HAP-1 (cell line): ENCODE results near the gene PTPRD.
"Not testable (repeated sequence)": the region's sequence is repeated elsewhere in the genome, so short reads cannot be mapped to it uniquely, and the experiment has no call there.

Experiments
- DNase-seq, 2 experiments: peaks; one replicate each; pipeline ENCODE4 v3.0.0-alpha.2; 2016 to 2020; ENCODE audit warnings: low spot score in 2 of 2
- H3K27me3 ChIP-seq: fragments of 250-450 bp; sonication (Bioruptor Pico); 2 replicates; pipeline ENCODE4 v1.5.1; 2020; ENCODE audit warnings: low read depth, mild to moderate bottlenecking, moderate library complexity
- H3K36me3 ChIP-seq: fragments of 250-450 bp; sonication (Bioruptor Pico); replicated peaks from 2 replicates; pipeline ENCODE4 v1.5.1; 2020; ENCODE audit warnings: mild to moderate bottlenecking
- H3K4me1 ChIP-seq: fragments of 250-450 bp; sonication (Bioruptor Pico); 2 replicates; pipeline ENCODE4 v1.5.1; 2020; ENCODE audit warnings: mild to moderate bottlenecking
- H3K4me3 ChIP-seq: fragments of 250-450 bp; sonication (Bioruptor Pico); 2 replicates; pipeline ENCODE4 v1.5.1; 2020; ENCODE audit warnings: mild to moderate bottlenecking, moderate library complexity
- H3K9me3 ChIP-seq: fragments of 250-450 bp; sonication (Bioruptor Pico); 2 replicates; pipeline ENCODE4 v1.5.1; 2020; ENCODE audit warnings: mild to moderate bottlenecking, moderate library complexity
- in situ Hi-C: fragments of 300-500 bp; cut with MboI; formaldehyde crosslinking; loops from 3 replicates; pipeline ENCODE4 v1.14.3; 2020; ENCODE audit warnings: low sequenced_read_pairs, inconsistent platforms, mixed read lengths

PTPRD gene

GRCh38 chr9:9079473-9079872 lies 1533.3 kb downstream of the PTPRD start:
- no peak overlapping the region for H3K4me3 ChIP-seq
- no peaks in the 10 kb centered on the region; the same call in 1 of the 2 replicates for H3K4me1 ChIP-seq
- no peak for DNase-seq
- H3K36me3 ChIP-seq: no peaks in the 10 kb centered on the region
- in situ Hi-C loops: no loop called here
- no peaks in the 10 kb centered on the region for H3K27me3 ChIP-seq
- no peaks in the 10 kb centered on the region for H3K9me3 ChIP-seq

DNA sequence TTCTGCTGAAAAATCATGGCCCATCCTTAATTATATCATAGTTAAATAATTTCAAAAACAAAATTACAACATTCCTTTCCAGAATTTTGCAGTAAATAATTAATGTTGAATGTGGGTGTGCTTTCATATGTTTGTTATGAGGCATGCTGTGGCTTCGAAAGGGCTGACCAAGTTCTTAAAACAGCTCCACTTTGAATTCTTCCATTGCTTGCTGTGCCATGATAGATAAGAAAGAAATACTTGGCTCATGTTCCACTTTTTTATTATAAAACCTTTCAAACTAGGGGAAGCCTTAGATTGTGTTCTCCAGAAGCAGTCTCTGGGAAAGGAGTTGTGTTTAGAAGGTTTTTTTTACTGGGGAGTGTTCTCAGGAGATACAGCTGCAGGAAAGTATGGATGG lies 1534.5 kb downstream of the PTPRD start:
- Histone ChIP-seq H3K4me1 (no peaks in the 10 kb centered on the region; the same call in 1 of the 2 replicates), H3K36me3 (no peaks in the 10 kb centered on the region), H3K27me3 (no peaks in the 10 kb centered on the region), H3K9me3 (no peaks in the 10 kb centered on the region), H3K4me3 (no peak overlapping the region)
- in situ Hi-C loops: no loop called here
- DNase-seq: no peak

GRCh38 chr9:9061627-9062026 lies 1551.2 kb downstream of the PTPRD start:
- Histone ChIP-seq H3K27me3 (no peaks in the 10 kb centered on the region), H3K4me3 (no peak overlapping the region), H3K9me3 (no peaks in the 10 kb centered on the region), H3K4me1 (no peaks in the 10 kb centered on the region), H3K36me3 (no peaks in the 10 kb centered on the region)
- no peak for DNase-seq
- in situ Hi-C loops: no loop called here

GRCh38 chr9:9054354-9054992 lies 1558.3 kb downstream of the PTPRD start:
- H3K4me3 ChIP-seq: no peak overlapping the region
- no peak for DNase-seq
- H3K36me3 ChIP-seq: no peaks in the 10 kb centered on the region
- H3K27me3 ChIP-seq: no peaks in the 10 kb centered on the region
- in situ Hi-C loops: no loop called here
- H3K4me1 ChIP-seq: no peaks in the 10 kb centered on the region
- no peaks in the 10 kb centered on the region for H3K9me3 ChIP-seq

DNA sequence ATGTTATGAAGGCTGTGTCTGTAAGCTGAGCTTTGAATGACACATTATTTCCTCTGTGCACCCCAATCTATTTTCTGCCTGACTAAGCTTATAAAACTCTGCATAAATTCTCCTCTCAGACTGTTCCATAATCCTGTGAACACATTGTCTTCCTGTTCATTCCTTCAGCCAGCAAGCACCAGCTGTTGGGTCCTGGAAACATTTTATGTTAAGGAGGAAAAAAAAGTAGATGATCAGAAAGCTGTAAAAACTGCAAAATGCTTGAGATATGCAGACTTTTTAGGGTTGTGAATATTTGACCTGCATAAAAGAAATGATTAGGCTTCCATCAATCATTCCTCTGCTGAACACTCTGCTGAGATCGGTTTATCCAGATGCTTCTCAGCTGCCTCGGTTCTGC lies 1567.2 kb downstream of the PTPRD start:
- in situ Hi-C loops: no loop called here
- Histone ChIP-seq H3K36me3 (no peaks in the 10 kb centered on the region), H3K9me3 (no peaks in the 10 kb centered on the region), H3K4me3 (no peak overlapping the region), H3K27me3 (no peaks in the 10 kb centered on the region), H3K4me1 (no peaks in the 10 kb centered on the region)
- DNase-seq: no peak

GRCh38 chr9:9045072-9045471 lies 1567.7 kb downstream of the PTPRD start:
- Histone ChIP-seq H3K4me3 (no peak overlapping the region), H3K4me1 (no peaks in the 10 kb centered on the region), H3K27me3 (no peaks in the 10 kb centered on the region), H3K9me3 (no peaks in the 10 kb centered on the region), H3K36me3 (no peaks in the 10 kb centered on the region)
- in situ Hi-C loops: no loop called here
- no peak for DNase-seq

DNA sequence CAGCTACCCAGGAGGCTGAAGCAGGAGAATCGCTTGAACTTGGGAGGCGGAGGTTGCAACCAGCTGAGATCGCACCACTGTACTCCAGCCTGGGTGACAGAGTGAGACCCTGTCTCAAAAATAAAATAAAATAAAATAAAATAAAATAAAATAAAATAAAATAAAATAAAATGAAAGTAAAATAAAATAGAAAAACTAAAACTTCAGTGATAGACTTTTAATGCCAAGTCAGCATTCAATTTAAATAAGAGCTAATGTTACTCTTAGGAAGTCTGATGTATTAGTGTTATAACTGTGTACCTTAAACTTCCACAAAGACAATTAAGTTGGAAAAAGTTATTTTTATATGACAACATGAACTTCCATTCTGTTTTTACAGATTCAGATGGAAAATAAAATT lies 1569.0 kb downstream of the PTPRD start:
- in situ Hi-C loops, H3K4me1 ChIP-seq, DNase-seq, H3K27me3 ChIP-seq, H3K9me3 ChIP-seq, H3K36me3 ChIP-seq, H3K4me3 ChIP-seq: not testable (repeated sequence)

DNA sequence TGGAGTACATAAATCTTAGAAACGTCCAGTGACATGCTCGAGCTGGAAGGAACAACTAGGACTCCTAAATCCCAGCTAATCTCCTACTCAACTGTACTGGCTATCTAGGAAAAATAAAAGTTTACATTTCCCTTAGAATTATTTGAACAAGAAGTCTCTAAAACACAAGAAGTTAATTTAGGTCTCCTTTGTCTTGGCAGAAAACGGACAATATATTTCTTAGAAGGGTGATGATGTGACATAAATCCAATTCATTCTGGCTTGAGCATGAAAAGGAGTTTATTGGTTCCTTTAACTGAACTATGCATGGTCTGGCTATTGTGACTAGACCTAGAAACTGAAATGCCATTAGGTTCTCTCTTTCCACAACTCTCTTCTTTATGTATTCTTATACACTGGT lies 1571.0 kb downstream of the PTPRD start:
- no peaks in the 10 kb centered on the region for H3K27me3 ChIP-seq
- in situ Hi-C loops: no loop called here
- no peak overlapping the region for H3K4me3 ChIP-seq

DNA sequence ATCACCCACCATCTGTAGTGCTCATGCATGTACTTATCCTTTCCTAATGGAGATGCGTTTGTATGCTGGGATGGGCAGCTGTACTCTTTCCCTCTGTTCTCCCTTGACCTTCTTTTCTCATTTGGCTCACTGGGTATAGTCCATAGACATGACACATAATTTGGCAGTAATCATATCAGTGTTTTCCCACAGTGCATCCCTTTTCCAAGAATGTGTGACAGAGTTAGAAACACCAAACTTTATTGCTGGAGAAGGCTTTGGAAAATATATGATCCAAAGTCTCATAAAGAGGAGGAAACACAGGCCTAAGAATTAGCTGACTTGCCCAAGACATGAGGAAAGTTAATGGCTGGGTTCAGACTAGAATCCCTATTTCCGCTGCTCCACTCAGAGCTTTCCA lies 1579.8 kb downstream of the PTPRD start:
- in situ Hi-C loops: no loop called here
- Histone ChIP-seq H3K27me3 (no peaks in the 10 kb centered on the region), H3K4me3 (no peak overlapping the region), H3K4me1 (no peaks in the 10 kb centered on the region), H3K9me3 (no peaks in the 10 kb centered on the region), H3K36me3 (no peaks in the 10 kb centered on the region)
- no peak for DNase-seq

More for the DNA sequence above, 1571.0 kb downstream of the PTPRD start:
- no peaks in the 10 kb centered on the region for H3K4me1 ChIP-seq
- H3K36me3 ChIP-seq: no peaks in the 10 kb centered on the region
- no peaks in the 10 kb centered on the region for H3K9me3 ChIP-seq
- DNase-seq: no peak

DNA sequence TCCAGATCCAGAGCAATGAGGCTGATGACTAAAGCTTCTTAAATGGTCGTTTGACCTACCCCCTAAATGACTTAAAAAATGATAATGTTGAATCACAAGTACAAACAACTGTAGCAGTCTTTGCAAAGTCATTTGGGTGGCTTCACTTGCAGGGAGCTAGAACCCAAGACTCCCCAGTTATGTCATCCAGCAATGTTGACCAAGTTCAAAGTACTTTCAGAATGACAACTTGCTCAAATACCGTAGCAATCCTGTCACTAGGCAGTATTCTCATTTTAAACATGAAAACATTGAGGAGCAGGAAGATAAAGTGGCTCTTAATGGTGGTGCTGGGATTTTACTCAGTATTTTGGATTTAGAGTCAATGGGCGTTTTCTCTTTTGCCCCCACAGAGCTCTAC lies 1596.2 kb downstream of the PTPRD start:
- H3K4me3 ChIP-seq: no peak overlapping the region
- H3K4me1 ChIP-seq: no peaks in the 10 kb centered on the region
- no peaks in the 10 kb centered on the region for H3K27me3 ChIP-seq
- no peak for DNase-seq
- no peaks in the 10 kb centered on the region for H3K9me3 ChIP-seq
- in situ Hi-C loops: no loop called here
- H3K36me3 ChIP-seq: no peaks in the 10 kb centered on the region

DNA sequence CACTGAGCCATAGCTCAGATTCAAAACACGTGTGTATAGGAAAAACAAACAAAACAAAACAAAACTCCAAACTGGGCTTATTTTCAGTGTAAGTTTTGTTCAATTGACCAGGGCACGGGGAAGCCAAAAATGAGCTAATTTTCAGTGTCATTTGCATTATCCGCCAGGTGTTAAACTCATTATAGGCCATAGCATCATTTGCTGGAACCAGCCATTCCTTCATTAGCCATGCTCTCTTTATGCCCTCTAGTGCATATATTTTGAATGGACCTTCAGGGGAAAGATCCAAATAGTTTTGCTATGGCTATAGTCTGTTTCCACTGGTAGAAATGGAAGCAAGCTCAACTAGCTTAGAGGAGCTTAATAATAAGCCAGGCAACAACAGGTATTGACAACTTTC lies 1608.0 kb downstream of the PTPRD start:
- in situ Hi-C loops: no loop called here
- H3K9me3 ChIP-seq: no peaks in the 10 kb centered on the region
- no peak for DNase-seq
- H3K4me3 ChIP-seq: no peak overlapping the region
- no peaks in the 10 kb centered on the region for H3K4me1 ChIP-seq
- no peaks in the 10 kb centered on the region for H3K36me3 ChIP-seq
- no peaks in the 10 kb centered on the region for H3K27me3 ChIP-seq

DNA sequence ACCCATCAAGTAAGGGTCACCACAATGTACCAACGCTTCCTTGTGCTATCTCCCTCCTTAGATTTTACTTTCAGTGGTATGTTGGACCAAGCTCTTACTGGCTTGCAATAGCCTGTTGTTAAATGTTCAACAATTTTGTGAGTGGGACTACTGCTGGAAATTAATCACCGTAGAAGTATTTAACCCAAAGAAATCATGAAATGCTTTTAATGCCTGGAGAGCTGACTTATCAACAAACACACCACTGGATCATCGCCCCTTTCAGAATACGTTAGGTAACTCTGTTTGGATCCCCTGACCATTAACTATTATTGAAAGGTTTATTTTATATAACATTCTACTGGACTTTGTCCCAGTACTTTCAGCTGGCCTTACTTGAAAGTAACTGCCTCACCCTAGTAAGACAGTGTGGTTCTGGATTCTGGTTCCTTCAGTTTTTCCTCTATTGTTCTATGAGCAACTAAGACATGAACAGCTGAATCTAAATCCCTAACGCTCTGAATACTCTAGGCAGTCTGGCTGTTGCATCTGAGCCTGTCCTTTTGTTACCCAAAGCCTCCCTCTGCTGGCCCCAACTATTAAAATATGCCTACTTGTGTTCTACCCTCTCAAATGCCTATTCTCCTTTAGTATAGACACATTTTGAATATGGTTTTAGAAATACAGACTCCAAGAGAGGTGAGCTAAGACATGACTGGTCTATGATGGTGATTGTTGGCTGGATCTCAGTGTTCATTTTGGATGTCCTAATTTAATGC lies 1609.8 kb downstream of the PTPRD start:
- peak; percentile 51 for DNase-seq
- H3K36me3 ChIP-seq: no peaks in the 10 kb centered on the region
- H3K27me3 ChIP-seq: no peaks in the 10 kb centered on the region
- no peak overlapping the region for H3K4me3 ChIP-seq
- H3K4me1 ChIP-seq: no peaks in the 10 kb centered on the region
- in situ Hi-C loops: no loop called here
- no peaks in the 10 kb centered on the region for H3K9me3 ChIP-seq

GRCh38 chr9:8980496-8981013 lies 1632.2 kb downstream of the PTPRD start:
- H3K27me3 ChIP-seq: no peaks in the 10 kb centered on the region
- DNase-seq: no peak
- no peaks in the 10 kb centered on the region; the same call in 1 of the 2 replicates for H3K9me3 ChIP-seq
- H3K4me3 ChIP-seq: no peak overlapping the region
- H3K4me1 ChIP-seq: peaks cover 4% of the 10 kb centered on the region
- H3K36me3 ChIP-seq: no peaks in the 10 kb centered on the region
- in situ Hi-C loops: no loop called here

DNA sequence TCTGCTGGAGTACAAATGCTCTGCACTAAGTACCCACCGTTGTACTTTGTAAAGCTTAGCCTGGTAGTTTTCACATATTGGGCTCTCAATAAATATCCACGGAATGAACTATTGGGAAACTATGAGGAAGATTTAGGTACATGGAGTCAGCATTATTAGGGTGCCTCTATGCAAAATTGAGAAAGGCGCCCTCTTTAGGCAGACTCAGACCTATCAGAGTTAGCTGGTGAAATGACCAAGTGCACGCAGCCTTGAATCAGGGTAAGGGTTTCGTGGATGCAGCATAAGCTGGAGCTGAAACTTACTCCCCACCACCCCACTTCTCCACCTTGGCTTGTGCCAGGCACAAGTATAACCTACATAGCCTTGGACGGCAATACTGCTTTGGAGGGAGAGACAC lies 1634.5 kb downstream of the PTPRD start:
- in situ Hi-C loops: no loop called here
- H3K9me3 ChIP-seq: no peaks in the 10 kb centered on the region
- H3K4me3 ChIP-seq: no peak overlapping the region
- DNase-seq: no peak
- no peaks in the 10 kb centered on the region for H3K36me3 ChIP-seq
- H3K4me1 ChIP-seq: peaks cover 4% of the 10 kb centered on the region
- H3K27me3 ChIP-seq: no peaks in the 10 kb centered on the region
